Epithelial cell of proximal tubule (primary cell): Measurements from ENCODE around the gene ATIC. TPM values are rescaled to one million over a fixed set of nuclear protein-coding genes. Genes with fewer than 3 reads are reported as not detected.

Source experiments
- DNase-seq: peaks from one replicate; pipeline ENCODE4 v3.0.0-alpha.2; 2011; ENCODE audit warnings: low read depth
- H3K4me3 ChIP-seq: 2 replicates; pipeline ENCODE4 v1.5.1; 2011; ENCODE audit warnings: low read depth, mild to moderate bottlenecking, low read length
- CTCF ChIP-seq: conservative IDR thresholded peaks from 2 replicates; pipeline ENCODE4 v1.5.1; 2012; ENCODE audit warnings: low read depth, mild to moderate bottlenecking, low read length
- total RNA-seq: library from RNA; depleted of rRNA; stranded (reverse); fragments of >200 nt; gene quantifications from 2 replicates; pipeline ENCODE4 v1.2.3, GENCODE V29; 2015

Gene ATIC
- total RNA-seq, 1 donor from 2014 or later: 58.3 TPM

- DNase-seq: no peak
- no peak for TF ChIP-seq CTCF
- H3K4me3 ChIP-seq: no peak overlapping the region
Observed at GRCh38 chr2:215271446-215271845, 40.4 kb upstream of the ATIC start.

GRCh38 chr2:215272918-215273317 is 38.9 kb upstream of the ATIC start:
- no peak for TF ChIP-seq CTCF
- H3K4me3 ChIP-seq: no peak overlapping the region
- DNase-seq: no peak

- TF ChIP-seq CTCF: no peak
- no peak overlapping the region for H3K4me3 ChIP-seq
- no peak for DNase-seq
Observed at GRCh38 chr2:215274829-215275228, 37.0 kb upstream of the ATIC start.

GRCh38 chr2:215275824-215276223 is 36.0 kb upstream of the ATIC start:
- DNase-seq: no peak
- H3K4me3 ChIP-seq: no peak overlapping the region
- no peak for TF ChIP-seq CTCF

GRCh38 chr2:215277944-215278343 is 33.9 kb upstream of the ATIC start:
- TF ChIP-seq CTCF: no peak
- no peak for DNase-seq
- no peak overlapping the region for H3K4me3 ChIP-seq

- H3K4me3 ChIP-seq: no peak overlapping the region
- DNase-seq: no peak
- TF ChIP-seq CTCF: no peak
Observed at GRCh38 chr2:215280326-215280725, 31.5 kb upstream of the ATIC start.

GRCh38 chr2:215283221-215283620 is 28.6 kb upstream of the ATIC start:
- no peak for TF ChIP-seq CTCF
- DNase-seq: no peak
- no peak overlapping the region for H3K4me3 ChIP-seq
